ENCODE measurements around the gene FAM180A. TPM values are rescaled to one million over a fixed set of nuclear protein-coding genes. Genes with fewer than 3 reads are reported as not detected.

Gene FAM180A
- total RNA-seq, 1 experiment from 2014 or later = not detected

GRCh38 chr7:135771051-135771450 is 22.4 kb upstream of the FAM180A start:
- H3K27me3 Mint-ChIP-seq (ENCODE audit: low read depth) = peaks cover 2% of the 10 kb centered on the region; the same call in 1 of the 2 replicates
- H3K4me3 Mint-ChIP-seq = no peak overlapping the region
- H3K27ac Mint-ChIP-seq = no peak overlapping the region
- no peaks in the 10 kb centered on the region for H3K9me3 Mint-ChIP-seq
- DNase-seq (ENCODE audit: low spot score) (no peak), ATAC-seq (no peak)
- no peaks in the 10 kb centered on the region for H3K36me3 Mint-ChIP-seq
- POLR2A ChIA-PET = no interaction called here
- CTCF ChIA-PET = interaction anchor here (3.3 kb wide), 1 partner anchor 60 kb away, joined by 15 read pairs; no protein-coding TSS in a partner anchor
- TF ChIP-seq AR (CRISPR knock-in tag; IDR thresholded peaks at IDR 0.05) (no peak), ZNF425 (CRISPR knock-in tag; conservative IDR thresholded peaks at IDR 0.05) (no peak), E2F4 (CRISPR knock-in tag; IDR thresholded peaks at IDR 0.05; ENCODE audit: borderline replicate concordance, low read depth) (no peak)
- peaks cover 22% of the 10 kb centered on the region for H3K4me1 Mint-ChIP-seq

- Mint-ChIP-seq H3K4me3 (no peak overlapping the region), H3K36me3 (no peaks in the 10 kb centered on the region), H3K4me1 (peaks cover 26% of the 10 kb centered on the region), H3K9me3 (no peaks in the 10 kb centered on the region), H3K27ac (no peak overlapping the region), H3K27me3 (ENCODE audit: low read depth) (peaks cover 2% of the 10 kb centered on the region; the same call in 1 of the 2 replicates)
- no peak for ATAC-seq
- ChIA-PET CTCF (no interaction called here), POLR2A (no interaction called here)
- TF ChIP-seq RELA (CRISPR knock-in tag; IDR thresholded peaks at IDR 0.05; ENCODE audit: borderline replicate concordance) (no peak), GABPB1 (CRISPR knock-in tag; IDR thresholded peaks at IDR 0.05) (no peak), NR2C2 (CRISPR knock-in tag; IDR thresholded peaks at IDR 0.05) (no peak), ZNF138 (CRISPR knock-in tag; conservative IDR thresholded peaks at IDR 0.05) (no peak), MAX (CRISPR knock-in tag; IDR thresholded peaks at IDR 0.05) (no peak), HMGXB4 (CRISPR knock-in tag; IDR thresholded peaks at IDR 0.05) (no peak), SMAD3 (CRISPR knock-in tag; IDR thresholded peaks at IDR 0.05; ENCODE audit: borderline replicate concordance) (no peak), TEAD4 (CRISPR knock-in tag; IDR thresholded peaks at IDR 0.05) (no peak), NR1H2 (CRISPR knock-in tag; IDR thresholded peaks at IDR 0.05) (no peak), JUN (CRISPR knock-in tag; IDR thresholded peaks at IDR 0.05) (no peak), ETV6 (CRISPR knock-in tag; IDR thresholded peaks at IDR 0.05) (no peak), NFYB (CRISPR knock-in tag; conservative IDR thresholded peaks at IDR 0.05; ENCODE audit: low read depth) (no peak), MYBL2 (CRISPR knock-in tag; IDR thresholded peaks at IDR 0.05) (no peak), ATF3 (CRISPR knock-in tag; conservative IDR thresholded peaks at IDR 0.05) (no peak), CREM (CRISPR knock-in tag; IDR thresholded peaks at IDR 0.05) (no peak)
- no peak for DNase-seq (ENCODE audit: low spot score)
These were observed 21.6 kb upstream of the FAM180A start for GRCh38 chr7:135770139-135770710.

All from WTC11 (cell line).